Measurements from ENCODE around the gene ATXN2. TPM values are rescaled to one million over a fixed set of nuclear protein-coding genes. Genes with fewer than 3 reads are reported as not detected.
A peak's percentile ranks its signal among the peaks of the same experiment; 100 is the strongest.

ATXN2 gene
- total RNA-seq, 3 donors from 2014 or later: 49.9 to 82.5 (median 55.4) TPM

DNA sequence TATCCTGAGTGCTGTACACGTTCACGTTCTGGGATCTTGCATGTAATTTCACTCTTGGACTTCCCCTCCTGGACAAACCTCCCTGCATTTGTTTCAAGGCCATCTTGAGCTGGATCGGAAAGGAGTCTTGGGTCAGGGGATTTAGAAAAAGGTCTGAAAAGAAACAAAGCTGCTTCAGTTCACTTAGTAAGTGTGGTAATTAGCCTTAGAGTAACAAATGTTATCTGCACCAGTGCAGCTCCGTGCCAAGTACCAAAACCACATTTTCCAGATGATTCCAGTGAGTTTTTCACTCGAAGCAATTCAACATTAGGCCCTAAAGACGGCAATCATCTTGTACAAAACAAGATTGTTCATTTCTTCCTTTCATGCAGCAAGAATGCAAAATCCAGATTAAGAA, 39.4 kb upstream of the ATXN2 start:
- no peak for DNase-seq
- ATAC-seq: no peak
- Histone ChIP-seq H3K36me3 (ENCODE audit: low read depth) (no peaks in the 10 kb centered on the region), H3K4me1 (ENCODE audit: low read depth) (no peaks in the 10 kb centered on the region), H3K9me3 (no peaks in the 10 kb centered on the region), H3K4me3 (no peak overlapping the region)
- intact Hi-C loops (cut with DNase I, micrococcal nuclease): no loop called here
- TF ChIP-seq, protein P1, sequence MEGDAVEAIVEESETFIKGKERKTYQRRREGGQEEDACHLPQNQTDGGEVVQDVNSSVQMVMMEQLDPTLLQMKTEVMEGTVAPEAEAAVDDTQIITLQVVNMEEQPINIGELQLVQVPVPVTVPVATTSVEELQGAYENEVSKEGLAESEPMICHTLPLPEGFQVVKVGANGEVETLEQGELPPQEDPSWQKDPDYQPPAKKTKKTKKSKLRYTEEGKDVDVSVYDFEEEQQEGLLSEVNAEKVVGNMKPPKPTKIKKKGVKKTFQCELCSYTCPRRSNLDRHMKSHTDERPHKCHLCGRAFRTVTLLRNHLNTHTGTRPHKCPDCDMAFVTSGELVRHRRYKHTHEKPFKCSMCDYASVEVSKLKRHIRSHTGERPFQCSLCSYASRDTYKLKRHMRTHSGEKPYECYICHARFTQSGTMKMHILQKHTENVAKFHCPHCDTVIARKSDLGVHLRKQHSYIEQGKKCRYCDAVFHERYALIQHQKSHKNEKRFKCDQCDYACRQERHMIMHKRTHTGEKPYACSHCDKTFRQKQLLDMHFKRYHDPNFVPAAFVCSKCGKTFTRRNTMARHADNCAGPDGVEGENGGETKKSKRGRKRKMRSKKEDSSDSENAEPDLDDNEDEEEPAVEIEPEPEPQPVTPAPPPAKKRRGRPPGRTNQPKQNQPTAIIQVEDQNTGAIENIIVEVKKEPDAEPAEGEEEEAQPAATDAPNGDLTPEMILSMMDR (IDR thresholded peaks at IDR 0.05): no peak

GRCh38 chr12:111636209-111636945, 37.3 kb upstream of the ATXN2 start:
- Histone ChIP-seq H3K4me1 (ENCODE audit: low read depth) (no peaks in the 10 kb centered on the region), H3K4me3 (no peak overlapping the region), H3K36me3 (ENCODE audit: low read depth) (no peaks in the 10 kb centered on the region), H3K9me3 (no peaks in the 10 kb centered on the region)
- peak; percentile 33 to 49 (median 39) for DNase-seq
- ATAC-seq: no peak
- intact Hi-C loops (cut with DNase I, micrococcal nuclease): no loop called here
- TF ChIP-seq, protein P1 (IDR thresholded peaks at IDR 0.05): no peak

DNA sequence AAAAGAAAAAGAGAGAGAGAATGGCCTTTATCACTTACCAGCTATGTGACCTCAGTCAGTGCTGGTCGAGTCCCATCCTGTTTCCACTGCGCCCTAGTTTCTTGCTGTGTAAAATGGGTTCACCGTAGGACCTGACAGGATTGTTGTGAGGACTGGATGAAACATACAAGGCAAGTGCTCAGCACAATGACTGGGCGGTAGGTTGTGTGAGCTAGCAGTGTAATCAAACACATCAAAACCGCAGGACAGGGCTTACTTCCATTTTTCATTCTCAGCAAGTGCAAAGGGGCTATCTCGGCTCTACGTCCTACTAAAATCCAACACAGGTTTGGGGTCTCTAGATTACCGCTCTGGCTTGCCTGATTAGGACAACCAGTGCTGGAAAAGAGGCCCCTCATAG, 36.4 kb upstream of the ATXN2 start:
- DNase-seq (no peak), ATAC-seq (no peak)
- Histone ChIP-seq H3K36me3 (ENCODE audit: low read depth) (no peaks in the 10 kb centered on the region), H3K4me3 (no peak overlapping the region), H3K4me1 (ENCODE audit: low read depth) (no peaks in the 10 kb centered on the region), H3K9me3 (no peaks in the 10 kb centered on the region)
- intact Hi-C loops (cut with DNase I, micrococcal nuclease): no loop called here
- TF ChIP-seq, protein P1 (IDR thresholded peaks at IDR 0.05): no peak

- intact Hi-C loops (cut with DNase I, micrococcal nuclease): no loop called here
- ATAC-seq (no peak), DNase-seq (no peak)
- TF ChIP-seq, protein P1 (IDR thresholded peaks at IDR 0.05): no peak
- Histone ChIP-seq H3K9me3 (no peaks in the 10 kb centered on the region), H3K4me3 (no peak overlapping the region), H3K4me1 (ENCODE audit: low read depth) (no peaks in the 10 kb centered on the region), H3K36me3 (ENCODE audit: low read depth) (no peaks in the 10 kb centered on the region)
Observed at GRCh38 chr12:111628505-111629260, 29.6 kb upstream of the ATXN2 start.

GRCh38 chr12:111626230-111626629, 27.1 kb upstream of the ATXN2 start:
- Histone ChIP-seq H3K9me3 (no peaks in the 10 kb centered on the region), H3K4me3 (no peak overlapping the region), H3K36me3 (ENCODE audit: low read depth) (no peaks in the 10 kb centered on the region), H3K4me1 (ENCODE audit: low read depth) (no peaks in the 10 kb centered on the region)
- no peak for ATAC-seq
- intact Hi-C loops (cut with DNase I, micrococcal nuclease): no loop called here
- no peak for DNase-seq
- TF ChIP-seq, protein P1 (IDR thresholded peaks at IDR 0.05): no peak

Measured in mucosa of descending colon (tissue), 3 donors.